Glomerular visceral epithelial cell (primary cell): ENCODE measurements around the gene GJD2.

Experiments used
- DNase-seq: peaks from one replicate; pipeline ENCODE4 v3.0.0-alpha.2; 2016; ENCODE audit errors: extremely low spot score

GJD2 gene

GRCh38 chr15:34724481-34724880, 30.3 kb downstream of the GJD2 start:
- DNase-seq = no peak

GRCh38 chr15:34722439-34722836, 32.4 kb downstream of the GJD2 start:
- peak; percentile 30 for DNase-seq

DNA sequence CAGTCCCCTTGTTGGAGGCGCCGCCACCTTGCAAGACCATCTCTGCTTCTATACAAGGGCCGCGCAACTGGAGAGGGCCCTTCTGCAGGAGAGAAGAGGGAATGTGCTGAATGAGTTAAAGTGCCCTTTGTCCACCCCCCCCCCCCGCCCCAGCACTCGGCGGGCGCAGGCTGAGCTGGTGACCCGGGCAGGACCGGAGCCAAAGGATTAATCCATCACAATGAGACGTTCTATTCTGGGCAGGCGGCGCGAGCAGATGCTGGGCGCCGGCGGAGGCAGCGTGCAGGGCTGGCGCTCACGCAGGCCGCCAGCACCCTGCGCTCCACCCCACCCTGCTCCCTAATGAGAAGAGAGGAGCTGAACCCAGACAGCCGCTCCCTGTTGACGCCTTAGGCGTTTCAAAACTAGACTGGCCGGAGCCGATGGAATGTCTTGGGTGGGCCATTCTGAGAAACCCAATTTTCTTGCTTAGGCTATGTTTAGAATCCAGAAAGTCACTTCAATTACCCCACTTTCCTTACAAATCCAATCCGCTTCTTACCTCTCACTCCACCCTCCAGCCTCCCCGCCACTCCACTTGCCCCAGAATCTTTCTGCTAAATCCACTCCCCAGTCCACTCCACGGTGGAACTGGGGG, 32.9 kb downstream of the GJD2 start:
- peak; percentile 36 for DNase-seq

- no peak for DNase-seq
Measured at GRCh38 chr15:34721157-34721801, 33.5 kb downstream of the GJD2 start.

GRCh38 chr15:34719695-34720094, 35.1 kb downstream of the GJD2 start:
- no peak for DNase-seq

GRCh38 chr15:34718681-34719665, 35.8 kb downstream of the GJD2 start:
- no peak for DNase-seq

DNA sequence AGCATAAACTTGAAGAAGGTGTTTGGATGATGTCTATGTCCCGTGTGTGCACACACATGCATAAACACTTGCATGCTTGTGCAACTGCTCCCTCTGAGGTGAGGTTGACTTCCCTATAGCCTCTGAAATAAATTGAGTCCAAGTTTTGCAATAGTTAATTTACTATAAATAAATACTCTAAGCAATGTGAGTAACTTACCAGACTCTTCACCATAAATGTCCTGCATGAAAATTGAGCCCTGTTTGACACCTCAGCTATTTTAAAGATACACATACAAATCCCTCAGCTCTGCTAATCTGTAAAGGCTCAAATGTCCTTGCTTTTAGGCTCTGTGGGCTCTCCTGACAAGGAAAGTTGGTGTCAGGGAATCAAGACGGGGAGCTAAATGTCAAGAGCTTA, 37.1 kb downstream of the GJD2 start:
- DNase-seq = no peak

DNA sequence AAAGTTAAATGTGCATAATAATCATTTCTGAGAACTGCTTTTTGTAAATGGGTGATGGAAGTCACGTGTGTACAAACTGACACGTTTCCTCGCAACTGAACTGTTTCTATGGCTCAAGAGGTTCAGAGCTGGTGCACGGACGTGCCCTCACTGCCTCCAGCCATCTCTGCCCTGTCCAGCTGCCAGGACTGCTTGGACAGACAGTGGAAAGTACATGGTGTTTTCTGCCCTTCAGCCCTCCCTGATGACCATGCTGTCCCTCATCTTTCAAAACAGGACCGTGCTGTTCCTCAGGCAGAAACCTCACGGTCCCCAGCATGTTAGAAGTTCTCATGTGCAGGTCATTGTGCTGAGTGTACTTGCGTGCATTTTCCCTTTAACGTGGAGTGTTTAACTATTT, 38.7 kb downstream of the GJD2 start:
- no peak for DNase-seq

- DNase-seq = no peak
Measured at GRCh38 chr15:34714476-34715121, 40.2 kb downstream of the GJD2 start.

DNA sequence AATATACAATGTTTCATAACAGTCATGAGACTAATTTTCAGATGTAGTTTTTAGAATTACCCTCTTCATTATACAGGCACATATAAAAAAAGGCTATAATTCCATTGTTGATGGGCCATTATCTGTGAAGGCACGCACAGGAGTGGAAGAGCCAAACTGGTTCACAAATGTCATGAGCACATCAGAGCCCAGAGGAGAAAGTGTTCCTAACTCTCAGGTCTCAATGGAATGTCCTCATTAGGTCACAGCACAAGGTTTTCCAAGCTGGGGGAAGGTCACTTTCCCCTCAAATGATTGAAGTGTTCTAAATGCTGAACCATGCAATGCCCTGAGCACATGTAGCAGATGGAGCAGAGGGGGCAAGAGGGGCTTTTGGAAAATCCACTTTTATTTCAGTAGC, 41.2 kb downstream of the GJD2 start:
- no peak for DNase-seq

DNA sequence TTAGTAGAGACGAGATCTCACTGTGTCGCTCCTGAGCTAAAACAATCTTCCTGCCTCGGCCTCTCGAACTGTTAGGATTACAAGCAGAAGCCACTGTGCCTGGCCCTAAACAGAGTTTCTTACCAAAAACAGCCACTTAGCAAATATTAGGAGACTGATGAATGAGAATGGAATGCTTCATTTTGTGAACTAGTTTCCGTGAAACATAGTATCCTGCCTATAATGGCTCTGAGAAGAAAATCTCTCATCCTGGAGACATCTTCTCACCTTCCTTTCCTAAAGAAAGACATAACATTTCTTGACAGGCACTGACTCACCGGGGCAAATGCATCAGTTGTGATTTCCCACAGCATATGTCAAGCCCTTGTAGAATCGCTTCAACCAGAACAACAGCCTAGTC, 44.9 kb downstream of the GJD2 start:
- DNase-seq = no peak

- no peak for DNase-seq
Measured at GRCh38 chr15:34708422-34708821, 46.4 kb downstream of the GJD2 start.

DNA sequence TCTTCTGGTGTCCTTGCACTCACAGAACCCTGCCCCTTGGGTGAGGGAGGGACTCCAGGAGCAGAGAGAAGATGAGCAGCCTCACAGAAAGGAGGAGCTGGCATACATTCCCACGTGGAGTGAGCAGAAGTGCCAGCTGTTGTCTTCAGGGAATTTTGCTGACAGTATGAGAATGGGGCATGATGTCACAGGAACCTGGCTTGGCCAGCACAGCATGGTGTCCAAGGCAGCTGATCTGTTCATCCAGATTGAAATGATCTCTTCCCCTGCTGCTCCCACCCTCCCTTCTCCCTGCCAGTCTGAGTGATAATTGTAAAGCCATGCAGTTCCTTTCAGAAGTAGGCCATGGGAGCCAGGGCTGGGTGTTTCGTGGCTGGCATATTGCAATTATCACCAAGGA, 53.3 kb downstream of the GJD2 start:
- DNase-seq = no peak
